HepG2 (cell line): ENCODE measurements around the gene NECTIN3. TPM values are rescaled to one million over a fixed set of nuclear protein-coding genes. Genes with fewer than 3 reads are reported as not detected.

ENCODE experiments used
- BORCS8-MEF2B ChIP-seq: sonication (generic); formaldehyde crosslinking; IDR thresholded peaks from 2 replicates; pipeline ENCODE4 v1.8.0; 2022; ENCODE audit warnings: mild to moderate bottlenecking, missing genetic modification reagents
- HINFP ChIP-seq: sonication (generic); formaldehyde crosslinking; IDR thresholded peaks from 2 replicates; pipeline ENCODE4 v1.4.0; 2020; ENCODE audit warnings: low read depth, mild to moderate bottlenecking, missing genetic modification reagents
- HIVEP1 ChIP-seq: sonication (generic); formaldehyde crosslinking; IDR thresholded peaks from 2 replicates; pipeline ENCODE4 v1.4.0; 2020; ENCODE audit warnings: mild to moderate bottlenecking, missing genetic modification reagents
- HNF4G ChIP-seq, 2 experiments: sonication (generic) in 1 of 2; formaldehyde crosslinking in 1 of 2; IDR thresholded peaks; 2 replicates each; pipeline versions ENCODE4 v1.4.0 to v1.6.1; 2011 to 2020; ENCODE audit warnings: borderline replicate concordance in 2 of 2, low read depth in 2 of 2, mild to moderate bottlenecking in 2 of 2, low read length in 1 of 2, missing genetic modification reagents in 1 of 2, moderate library complexity in 1 of 2
- MTA3 ChIP-seq: sonication (generic); formaldehyde crosslinking; IDR thresholded peaks from 2 replicates; pipeline ENCODE4 v1.4.0; 2020; ENCODE audit warnings: missing genetic modification reagents
- PHF8 ChIP-seq: sonication (generic); formaldehyde crosslinking; IDR thresholded peaks from 2 replicates; pipeline ENCODE4 v1.5.0; 2020; ENCODE audit warnings: missing genetic modification reagents
- PLSCR1 ChIP-seq: sonication (generic); formaldehyde crosslinking; IDR thresholded peaks from 2 replicates; pipeline ENCODE4 v1.5.0; 2020; ENCODE audit warnings: missing genetic modification reagents, mild to moderate bottlenecking, borderline replicate concordance
- RBM39 ChIP-seq: fragments of 200-400 bp; formaldehyde crosslinking; IDR thresholded peaks from one replicate; pipeline ENCODE4 v1.6.1; 2018; ENCODE audit warnings: antibody characterized with exemption, mild to moderate bottlenecking, low read depth, low read length; ENCODE audit not compliant: poor library complexity, severe bottlenecking
- SPEN ChIP-seq: sonication (generic); formaldehyde crosslinking; IDR thresholded peaks from 2 replicates; pipeline ENCODE4 v1.5.1; 2020; ENCODE audit warnings: low read depth, mild to moderate bottlenecking, missing genetic modification reagents
- SRY ChIP-seq: sonication (generic); formaldehyde crosslinking; IDR thresholded peaks from 2 replicates; pipeline ENCODE4 v1.8.0; 2022; ENCODE audit warnings: mild to moderate bottlenecking, missing genetic modification reagents
- THAP9 ChIP-seq: sonication (generic); formaldehyde crosslinking; IDR thresholded peaks from 2 replicates; pipeline ENCODE4; 2020; ENCODE audit warnings: missing genetic modification reagents, mild to moderate bottlenecking, borderline replicate concordance
- ZBTB8A ChIP-seq: sonication (generic); formaldehyde crosslinking; IDR thresholded peaks from 2 replicates; pipeline ENCODE4 v1.4.0; 2020; ENCODE audit warnings: mild to moderate bottlenecking, low read depth, missing genetic modification reagents, borderline replicate concordance
- ZFP91 ChIP-seq: sonication (generic); formaldehyde crosslinking; IDR thresholded peaks from 2 replicates; pipeline ENCODE4 v1.9.0; 2022; ENCODE audit warnings: missing genetic modification reagents, mild to moderate bottlenecking, borderline replicate concordance
- ZNF33A ChIP-seq: sonication (generic); formaldehyde crosslinking; IDR thresholded peaks from 2 replicates; pipeline ENCODE4 v1.5.1; 2020; ENCODE audit warnings: missing genetic modification reagents, mild to moderate bottlenecking, moderate library complexity, borderline replicate concordance
- ZNF496 ChIP-seq: sonication (generic); formaldehyde crosslinking; IDR thresholded peaks from 2 replicates; pipeline ENCODE4 v1.8.1; 2023; ENCODE audit warnings: mild to moderate bottlenecking, moderate library complexity, missing genetic modification reagents; ENCODE audit not compliant: insufficient replicate concordance
- ZNF776 ChIP-seq: sonication (generic); formaldehyde crosslinking; IDR thresholded peaks from 2 replicates; pipeline ENCODE4 v1.4.0; 2020; ENCODE audit warnings: mild to moderate bottlenecking, missing genetic modification reagents
- ZNF800 ChIP-seq: sonication (generic); formaldehyde crosslinking; IDR thresholded peaks from 2 replicates; pipeline ENCODE4 v1.4.0; 2020; ENCODE audit warnings: missing genetic modification reagents
- ZSCAN9 ChIP-seq: IDR thresholded peaks from 2 replicates; pipeline ENCODE4 v1.6.1; 2016; ENCODE audit warnings: borderline replicate concordance
- polyA plus RNA-seq, 8 experiments: library from polyadenylated mRNA; depleted of rRNA in 3 of 8; stranded (reverse) in 7 of 8; unstranded in 1 of 8; fragments of >200 nt; fragmentation: Illumina TruSeq in 4 of 8; extraction: Trizol in 4 of 8; gene quantifications; 2 replicates each; pipeline versions ENCODE4 v1.2.1 to v1.2.3, GENCODE V29; 2011 to 2016; ENCODE audit warnings: low read depth in 4 of 8, missing spikeins in 1 of 8, mixed read lengths in 1 of 8; ENCODE audit not compliant: insufficient read depth in 1 of 8
- total RNA-seq, 5 experiments: library from RNA; depleted of rRNA; stranded (reverse); fragments of >200 nt; fragmentation: Illumina TruSeq; extraction: Trizol; gene quantifications; 2 replicates each; pipeline ENCODE4 v1.2.3, GENCODE V29; 2016; ENCODE audit warnings: low read depth in 1 of 5

NECTIN3 gene
- total and polyA plus RNA-seq, 2 of the 13 experiments (the other 11 are each of a cell fraction or from before 2014, with no cell fraction given), result 10.4 to 45.1 TPM

GRCh38 chr3:111071257-111072030, at the start of gene NECTIN3 (continued):
- TF ChIP-seq HNF4G (IDR thresholded peaks at IDR 0.05; ENCODE audit: borderline replicate concordance, low read depth, low read length), result no peak
- no peak for TF ChIP-seq HNF4G (CRISPR knock-in tag; IDR thresholded peaks at IDR 0.05; ENCODE audit: borderline replicate concordance, low read depth)
- TF ChIP-seq ZNF776, result no peak
- TF ChIP-seq MTA3, result no peak
- TF ChIP-seq HIVEP1 (CRISPR knock-in tag), result no peak
- TF ChIP-seq HINFP (CRISPR knock-in tag), result no peak
- TF ChIP-seq ZNF800, result no peak
- 0 out of 2 replicates have a peak, but pooled peaks have one; percentile 52 for TF ChIP-seq SRY (CRISPR knock-in tag)
- no peak for TF ChIP-seq ZNF33A (CRISPR knock-in tag)
- peak; percentile 59; the same call in 1 of the 2 replicates for TF ChIP-seq SPEN (CRISPR knock-in tag)
- peak; percentile 92 for TF ChIP-seq ZFP91
- no peak for TF ChIP-seq PLSCR1 (CRISPR knock-in tag)
- TF ChIP-seq ZBTB8A, result no peak
- no peak; the same call in 1 of the 2 replicates for TF ChIP-seq ZSCAN9 (CRISPR knock-in tag)
- TF ChIP-seq PHF8 (CRISPR knock-in tag), result peak; percentile 58
- TF ChIP-seq THAP9 (CRISPR knock-in tag), result no peak
- TF ChIP-seq ZNF496 (CRISPR knock-in tag), result no peak
- peak; percentile 5; the same call in 1 of the 2 replicates for TF ChIP-seq BORCS8-MEF2B (CRISPR knock-in tag)
- no peak for TF ChIP-seq RBM39
